Measurements from ENCODE around the gene CHMP4A.

The CHMP4A gene

GRCh38 chr14:24212924-24213865, at the start of gene CHMP4A:
CHMP4A (minus strand) TSS chr14:24213488; CDS start chr14:24213439, 49 bp downstream.
- peak; percentile 96 to 97 for DNase-seq (ENCODE audit: low read depth in 2 of 2)

GRCh38 chr14:24261969-24262327, 48.7 kb upstream of the CHMP4A start:
- no peak for DNase-seq (ENCODE audit: low read depth in 2 of 2)

- DNase-seq (ENCODE audit: low read depth in 2 of 2), result no peak
These were observed 48.1 kb upstream of the CHMP4A start for GRCh38 chr14:24261256-24261968.

GRCh38 chr14:24260780-24261157, 47.5 kb upstream of the CHMP4A start:
- DNase-seq (ENCODE audit: low read depth in 2 of 2), result no peak

- no peak for DNase-seq (ENCODE audit: low read depth in 2 of 2)
These were observed 46.9 kb upstream of the CHMP4A start for GRCh38 chr14:24260026-24260779.

GRCh38 chr14:24259282-24260025, 46.2 kb upstream of the CHMP4A start:
- DNase-seq (ENCODE audit: low read depth in 2 of 2), result peak; percentile 45 to 56

- DNase-seq (ENCODE audit: low read depth in 2 of 2), result no peak
These were observed 45.4 kb upstream of the CHMP4A start for GRCh38 chr14:24258548-24259265.

- no peak for DNase-seq (ENCODE audit: low read depth in 2 of 2)
These were observed 44.8 kb upstream of the CHMP4A start for GRCh38 chr14:24258119-24258518.

GRCh38 chr14:24256960-24257359, 43.7 kb upstream of the CHMP4A start:
- DNase-seq (ENCODE audit: low read depth in 2 of 2), result no peak

- no peak for DNase-seq (ENCODE audit: low read depth in 2 of 2)
These were observed 42.8 kb upstream of the CHMP4A start for GRCh38 chr14:24255931-24256711.

- DNase-seq (ENCODE audit: low read depth in 2 of 2), result no peak
These were observed 42.1 kb upstream of the CHMP4A start for GRCh38 chr14:24255438-24255837.

GRCh38 chr14:24254630-24255392, 41.5 kb upstream of the CHMP4A start:
- no peak for DNase-seq (ENCODE audit: low read depth in 2 of 2)

- DNase-seq (ENCODE audit: low read depth in 2 of 2), result no peak
These were observed 40.6 kb upstream of the CHMP4A start for GRCh38 chr14:24253936-24254335.

- DNase-seq (ENCODE audit: low read depth in 2 of 2), result no peak
These were observed 39.2 kb upstream of the CHMP4A start for GRCh38 chr14:24252289-24253124.

- DNase-seq (ENCODE audit: low read depth in 2 of 2), result no peak
These were observed 38.6 kb upstream of the CHMP4A start for GRCh38 chr14:24251880-24252288.

GRCh38 chr14:24250354-24250753, 37.1 kb upstream of the CHMP4A start:
- DNase-seq (ENCODE audit: low read depth in 2 of 2), result no peak

- no peak for DNase-seq (ENCODE audit: low read depth in 2 of 2)
These were observed 36.1 kb upstream of the CHMP4A start for GRCh38 chr14:24249230-24250021.

- no peak for DNase-seq (ENCODE audit: low read depth in 2 of 2)
These were observed 34.1 kb upstream of the CHMP4A start for GRCh38 chr14:24247422-24247821.

All from fibroblast of skin of left quadriceps (primary cell).